GM21367 (cell line): ENCODE measurements around the gene DPP4.
"Not testable (repeated sequence)": the region's sequence is repeated elsewhere in the genome, so short reads cannot be mapped to it uniquely, and the experiment has no call there.

Experiments used
- ATAC-seq: cut with Tn5 transposase; IDR thresholded peaks from one replicate; pipeline ENCODE4 v1.9.1; 2021; ENCODE audit not compliant: unreplicated experiment

DPP4 gene

DNA sequence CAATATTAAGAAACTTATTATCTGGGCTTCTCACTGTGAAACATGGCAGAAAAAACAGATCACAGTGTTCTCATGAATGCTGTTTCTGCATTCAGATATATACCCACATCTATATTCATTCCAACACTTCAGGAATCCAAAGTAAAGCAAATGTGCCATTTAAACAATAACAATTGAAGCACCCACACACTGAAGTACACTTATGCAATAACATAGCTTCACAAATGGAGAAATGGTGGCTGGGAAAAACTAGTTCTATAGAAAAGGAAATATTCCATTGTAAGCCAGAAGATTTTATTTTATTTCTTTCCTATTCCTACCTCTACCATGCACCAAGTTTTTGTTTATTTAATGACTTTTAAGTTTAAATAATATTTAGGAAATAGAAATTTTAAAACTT, 111.9 kb downstream of the DPP4 start:
- ATAC-seq: no peak

DNA sequence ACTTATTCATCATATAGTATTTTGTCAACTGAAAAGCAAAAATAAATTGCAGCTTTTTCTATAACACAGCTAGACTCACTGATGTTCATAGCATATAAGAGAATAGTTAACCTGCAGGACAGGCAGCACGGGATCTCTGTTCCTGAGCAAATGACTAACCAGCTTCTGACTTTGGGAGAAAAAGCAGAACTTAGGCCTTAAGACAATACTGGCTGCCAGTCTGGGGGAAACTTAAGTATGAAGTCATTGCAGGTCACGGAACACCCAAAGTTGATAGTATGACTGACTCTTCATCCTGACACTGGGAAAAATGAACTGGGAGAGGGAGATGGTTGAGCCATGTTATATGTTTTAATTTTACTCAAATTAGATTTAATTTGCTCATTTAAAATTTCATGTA, 113.0 kb downstream of the DPP4 start:
- no peak for ATAC-seq

DNA sequence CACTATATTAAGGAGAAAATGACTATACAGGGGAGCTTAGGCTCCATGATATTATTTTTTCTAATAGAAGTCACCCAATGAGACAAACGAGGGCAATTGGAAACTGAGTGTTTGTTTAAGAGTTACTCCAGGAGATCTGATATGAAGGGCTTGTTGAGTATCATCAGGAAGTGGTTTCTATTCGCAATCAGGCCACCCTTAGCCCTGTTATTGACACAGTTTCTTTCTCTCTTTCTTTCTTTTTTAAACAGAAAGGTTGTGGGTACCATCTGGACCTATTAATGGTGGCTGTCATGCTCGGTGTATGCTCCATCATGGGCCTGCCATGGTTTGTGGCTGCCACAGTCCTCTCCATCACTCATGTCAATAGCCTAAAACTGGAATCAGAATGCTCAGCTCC, 117.3 kb downstream of the DPP4 start:
- no peak for ATAC-seq

- ATAC-seq: no peak
Measured at GRCh38 chr2:161955211-161955610, 118.8 kb downstream of the DPP4 start.

DNA sequence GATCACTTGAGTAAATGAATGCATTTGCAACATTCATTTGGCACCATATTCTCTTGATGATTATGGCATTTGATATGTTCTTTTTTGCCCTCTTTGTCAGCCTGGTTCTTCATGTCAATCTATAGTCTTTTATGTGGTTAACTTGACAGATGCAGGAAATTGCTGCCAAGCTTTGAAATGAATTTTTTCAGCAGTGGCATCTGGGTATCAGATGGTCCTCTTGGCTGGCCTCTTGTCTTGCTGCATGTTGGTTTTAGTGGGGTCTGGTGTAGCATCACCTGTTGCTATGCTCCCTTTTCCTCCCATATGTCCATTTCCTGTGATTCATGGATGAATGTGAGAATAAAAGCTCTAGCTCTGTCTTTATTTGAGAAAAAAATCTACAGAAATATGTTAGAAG, 119.9 kb downstream of the DPP4 start:
- no peak for ATAC-seq

DNA sequence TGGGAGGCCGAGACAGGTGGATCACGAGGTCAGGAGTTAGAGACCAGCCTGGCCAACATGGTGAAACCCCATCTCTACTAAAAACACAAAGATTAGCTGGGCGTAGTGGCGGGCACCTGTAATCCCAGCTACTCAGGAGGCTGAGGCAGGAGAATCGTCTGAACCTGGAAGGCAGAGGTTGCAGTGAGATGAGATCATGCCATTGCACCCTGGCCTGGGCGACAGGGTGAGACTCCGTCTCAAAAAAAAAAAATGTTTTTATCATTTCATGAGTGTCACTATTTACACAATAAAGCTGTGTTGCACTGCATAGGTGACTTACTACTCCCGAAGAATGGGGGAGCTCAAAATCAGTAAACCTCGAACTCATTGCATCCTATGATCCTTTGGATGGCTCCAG, 120.6 kb downstream of the DPP4 start:
- not testable (repeated sequence) for ATAC-seq

DNA sequence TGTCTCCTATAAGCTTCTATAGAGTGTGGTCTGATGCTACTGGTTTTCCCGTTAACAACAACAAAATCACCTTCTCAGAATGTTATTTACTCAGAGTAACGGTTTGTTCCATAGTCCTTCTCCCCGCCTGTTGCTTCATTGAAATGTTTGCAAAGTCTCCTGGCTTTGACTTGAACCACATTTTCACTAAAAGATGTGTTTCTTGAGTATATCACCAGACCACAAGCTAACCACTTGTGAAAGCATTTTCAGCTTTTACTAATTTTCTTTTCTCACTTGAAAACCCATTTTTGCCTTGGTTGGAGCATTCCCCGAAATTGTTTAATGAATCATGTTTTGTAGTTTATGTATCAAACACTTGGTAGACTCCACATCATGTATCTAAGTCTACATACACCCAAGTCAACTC, 121.2 kb downstream of the DPP4 start:
- no peak for ATAC-seq

GRCh38 chr2:161947836-161948235, 126.2 kb downstream of the DPP4 start:
- ATAC-seq: no peak

DNA sequence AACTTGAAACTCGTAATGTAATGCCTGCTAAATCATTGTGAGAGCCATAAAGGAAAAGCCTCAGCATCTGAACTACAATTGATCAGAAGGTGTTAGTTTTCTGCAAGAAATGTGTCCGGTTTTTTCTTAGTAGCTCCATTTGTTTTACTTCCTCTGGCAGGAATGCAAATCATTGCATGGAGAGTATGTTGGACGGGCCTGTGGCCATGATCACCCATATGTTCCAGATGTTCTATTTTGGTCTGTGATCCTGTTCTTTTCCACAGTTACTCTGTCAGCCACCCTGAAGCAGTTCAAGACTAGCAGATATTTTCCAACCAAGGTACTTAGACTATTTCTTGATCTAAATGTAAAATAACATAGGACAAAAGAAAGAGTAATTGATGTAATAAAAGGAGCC, 126.6 kb downstream of the DPP4 start:
- no peak for ATAC-seq

GRCh38 chr2:161946489-161947107, 127.4 kb downstream of the DPP4 start:
- ATAC-seq: no peak

DNA sequence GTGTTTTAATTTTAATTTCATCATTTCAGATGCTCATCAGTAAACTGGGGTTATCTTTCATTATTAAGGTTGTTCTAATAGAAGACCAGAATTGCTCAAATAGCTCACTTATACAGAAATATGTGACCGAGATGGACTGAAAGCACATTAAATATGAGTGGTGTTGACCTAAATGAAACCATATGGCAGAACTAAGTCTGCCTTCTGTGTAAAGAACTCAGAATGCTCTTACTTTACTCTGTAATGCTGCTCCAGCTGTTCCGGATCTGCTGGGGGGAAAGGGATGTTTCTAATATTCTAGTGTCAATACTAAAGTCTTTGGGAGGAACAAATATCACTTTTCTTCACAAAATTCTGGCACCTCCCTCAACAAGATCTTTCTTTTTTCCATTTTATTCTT, 131.0 kb downstream of the DPP4 start:
- no peak for ATAC-seq
